AG04450 (cell line): Measurements from ENCODE around the gene FBXW8. TPM values are rescaled to one million over a fixed set of nuclear protein-coding genes. Genes with fewer than 3 reads are reported as not detected.

ENCODE experiments used
- CTCF ChIA-PET: fragments of 300-600, 350-600 bp; formaldehyde crosslinking; extraction: SDS; loops from one replicate; lab custom pipeline; 2022; ENCODE audit warnings: antibody characterized with exemption, inconsistent platforms; lab: Charles Lee
- POLR2A ChIA-PET: fragments of 350-600 bp; formaldehyde crosslinking; extraction: SDS; loops from one replicate; lab custom pipeline; 2021; ENCODE audit warnings: antibody characterized with exemption, inconsistent platforms; lab: Yijun Ruan, JAX
- DNase-seq: peaks from one replicate; pipeline ENCODE4 v3.0.0-alpha.2; 2011; ENCODE audit warnings: low read depth, low spot score
- H3K27ac ChIP-seq: one replicate; pipeline ENCODE4 v1.5.1; 2012; ENCODE audit warnings: low read depth, low read length, control low read depth
- H3K27me3 ChIP-seq: one replicate; pipeline ENCODE4 v1.6.0; 2012; ENCODE audit warnings: low read length; ENCODE audit not compliant: control insufficient read depth, insufficient read depth
- H3K4me3 ChIP-seq: 2 replicates; pipeline ENCODE4 v1.5.1; 2011; ENCODE audit warnings: mild to moderate bottlenecking, low read depth, low read length, control low read depth
- H3K9me3 ChIP-seq: 2 replicates; pipeline ENCODE4 v1.5.1; 2012; ENCODE audit warnings: low read length; ENCODE audit not compliant: control insufficient read depth, insufficient read depth
- CTCF ChIP-seq: IDR thresholded peaks from 2 replicates; pipeline ENCODE4 v1.5.1; 2011; ENCODE audit warnings: low read depth, low read length, control low read depth, inconsistent platforms
- polyA plus RNA-seq: library from polyadenylated mRNA; depleted of rRNA; stranded (reverse); fragments of >200 nt; gene quantifications from 2 replicates; pipeline ENCODE4 v1.2.3, GENCODE V29; 2011

The FBXW8 gene
- polyA plus RNA-seq, 1 experiment: 23.0 TPM

DNA sequence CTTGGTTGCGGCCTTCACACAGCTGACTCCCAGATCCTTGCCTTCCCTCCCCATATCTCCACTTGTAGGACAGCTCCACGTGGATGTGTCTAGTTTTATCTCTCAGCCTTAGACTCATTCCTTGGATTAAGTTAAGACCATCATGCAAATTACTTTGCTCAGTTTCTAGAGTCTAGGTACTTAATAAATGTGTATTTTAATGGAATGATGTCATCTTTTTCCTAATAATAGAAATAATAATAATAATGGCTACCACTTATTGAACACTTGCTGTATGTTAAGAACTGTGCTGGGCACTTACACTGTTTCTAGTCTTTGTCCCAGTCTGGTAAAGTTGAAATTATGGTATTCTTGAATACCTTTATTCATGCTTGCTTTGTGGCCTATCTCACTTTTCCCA lies 37.5 kb downstream of the FBXW8 start:
- no peak for DNase-seq
- peaks cover 4% of the 10 kb centered on the region for H3K9me3 ChIP-seq
- no peaks in the 10 kb centered on the region for H3K27me3 ChIP-seq
- POLR2A ChIA-PET: no interaction called here
- no peak overlapping the region for H3K4me3 ChIP-seq
- CTCF ChIA-PET: no interaction called here
- no peak overlapping the region for H3K27ac ChIP-seq
- TF ChIP-seq CTCF: no peak

- no peak overlapping the region for H3K4me3 ChIP-seq
- no peaks in the 10 kb centered on the region; the same call in 1 of the 2 replicates for H3K9me3 ChIP-seq
- DNase-seq: no peak
- H3K27me3 ChIP-seq: no peaks in the 10 kb centered on the region
- no peak overlapping the region for H3K27ac ChIP-seq
- no peak for TF ChIP-seq CTCF
- ChIA-PET POLR2A (no interaction called here), CTCF (no interaction called here)
Measured at GRCh38 chr12:116950628-116951325, 40.0 kb downstream of the FBXW8 start.

- Histone ChIP-seq H3K4me3 (no peak overlapping the region), H3K27me3 (no peaks in the 10 kb centered on the region), H3K27ac (no peak overlapping the region), H3K9me3 (no peaks in the 10 kb centered on the region; the same call in 1 of the 2 replicates)
- ChIA-PET CTCF (interaction anchor here (1.6 kb wide), 1 partner anchor 19 kb away, joined by 4 read pairs; no protein-coding TSS in a partner anchor), POLR2A (no interaction called here)
- no peak for TF ChIP-seq CTCF
- DNase-seq: no peak
Measured at GRCh38 chr12:116954710-116955381, 44.1 kb downstream of the FBXW8 start.

GRCh38 chr12:116955382-116956021 lies 44.8 kb downstream of the FBXW8 start:
- no peak for DNase-seq
- CTCF ChIA-PET: interaction anchor here (1.6 kb wide), 1 partner anchor 20 kb away, joined by 4 read pairs; no protein-coding TSS in a partner anchor

More at GRCh38 chr12:116955382-116956021, 44.8 kb downstream of the FBXW8 start:
- Histone ChIP-seq H3K27ac (no peak overlapping the region), H3K4me3 (no peak overlapping the region), H3K9me3 (no peaks in the 10 kb centered on the region; the same call in 1 of the 2 replicates), H3K27me3 (no peaks in the 10 kb centered on the region)
- no peak for TF ChIP-seq CTCF
- POLR2A ChIA-PET: no interaction called here
